ENCODE data around the gene NTRK3.

NTRK3 gene

GRCh38 chr15:88121968-88122530 is 134.5 kb downstream of the NTRK3 start:
- TF ChIP-seq GATA3 (IDR thresholded peaks at IDR 0.05; ENCODE audit: low read depth, low read length) (no peak), GATA2 (IDR thresholded peaks at IDR 0.05; ENCODE audit: low read depth, low read length) (no peak)

DNA sequence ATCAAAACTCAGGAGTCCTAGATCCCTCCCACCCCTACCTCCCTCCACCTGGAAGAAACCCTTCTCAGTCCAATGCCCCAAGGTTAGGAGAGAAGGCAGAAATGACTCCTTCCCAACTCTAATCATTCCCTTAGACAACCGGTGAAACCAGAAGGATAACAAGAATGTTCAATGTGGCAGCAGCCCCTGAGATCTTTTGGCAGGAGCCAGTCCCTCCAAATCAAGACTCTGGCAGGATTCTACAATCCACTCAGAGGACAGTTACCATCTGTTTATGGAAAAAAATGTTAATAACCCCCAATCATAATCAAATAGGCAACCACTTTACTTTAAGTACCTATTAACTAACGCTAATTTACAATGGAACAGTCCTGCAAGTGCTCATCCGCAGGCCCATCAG is 136.5 kb downstream of the NTRK3 start:
- no peak for TF ChIP-seq GATA3 (IDR thresholded peaks at IDR 0.05; ENCODE audit: low read depth, low read length)
- TF ChIP-seq GATA2 (IDR thresholded peaks at IDR 0.05; ENCODE audit: low read depth, low read length): no peak

GRCh38 chr15:88118741-88119140 is 137.8 kb downstream of the NTRK3 start:
- no peak for TF ChIP-seq GATA2 (IDR thresholded peaks at IDR 0.05; ENCODE audit: low read depth, low read length)
- no peak for TF ChIP-seq GATA3 (IDR thresholded peaks at IDR 0.05; ENCODE audit: low read depth, low read length)

- TF ChIP-seq GATA2 (IDR thresholded peaks at IDR 0.05; ENCODE audit: low read depth, low read length) (no peak), GATA3 (IDR thresholded peaks at IDR 0.05; ENCODE audit: low read depth, low read length) (no peak)
Measured at GRCh38 chr15:88118035-88118434, 138.5 kb downstream of the NTRK3 start.

- TF ChIP-seq GATA3 (IDR thresholded peaks at IDR 0.05; ENCODE audit: low read depth, low read length): no peak
- TF ChIP-seq GATA2 (IDR thresholded peaks at IDR 0.05; ENCODE audit: low read depth, low read length): no peak
Measured at GRCh38 chr15:88115486-88116152, 140.9 kb downstream of the NTRK3 start.

- no peak for TF ChIP-seq GATA3 (IDR thresholded peaks at IDR 0.05; ENCODE audit: low read depth, low read length)
- TF ChIP-seq GATA2 (IDR thresholded peaks at IDR 0.05; ENCODE audit: low read depth, low read length): no peak
Measured at GRCh38 chr15:88113613-88114308, 142.8 kb downstream of the NTRK3 start.

GRCh38 chr15:88108991-88109390 is 147.5 kb downstream of the NTRK3 start:
- TF ChIP-seq GATA2 (IDR thresholded peaks at IDR 0.05; ENCODE audit: low read depth, low read length): no peak

- no peak for TF ChIP-seq GATA2 (IDR thresholded peaks at IDR 0.05; ENCODE audit: low read depth, low read length)
- no peak for TF ChIP-seq GATA3 (IDR thresholded peaks at IDR 0.05; ENCODE audit: low read depth, low read length)
Measured at GRCh38 chr15:88108477-88108876, 148.1 kb downstream of the NTRK3 start.

DNA sequence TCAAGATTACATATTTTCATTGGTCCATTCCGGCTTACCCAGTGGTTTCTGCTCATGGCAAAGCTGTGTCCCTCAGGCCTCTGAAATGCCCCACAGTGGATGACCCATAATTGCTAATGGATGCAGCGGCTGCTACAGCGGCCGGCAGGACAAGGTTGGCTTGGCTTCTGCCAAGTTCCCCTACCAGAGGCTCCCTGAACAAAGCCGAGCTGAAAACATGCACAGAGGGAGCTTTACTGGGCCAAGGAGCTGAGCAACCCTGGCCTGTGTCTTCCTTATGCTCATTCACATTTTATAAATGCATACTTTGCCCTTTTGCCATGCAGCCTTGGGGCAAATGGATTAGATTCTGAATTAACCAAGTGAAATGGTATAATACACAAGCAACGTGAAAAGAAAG is 150.5 kb downstream of the NTRK3 start:
- TF ChIP-seq GATA2 (IDR thresholded peaks at IDR 0.05; ENCODE audit: low read depth, low read length) (no peak), GATA3 (IDR thresholded peaks at IDR 0.05; ENCODE audit: low read depth, low read length) (no peak)

- no peak for TF ChIP-seq GATA2 (IDR thresholded peaks at IDR 0.05; ENCODE audit: low read depth, low read length)
- no peak for TF ChIP-seq GATA3 (IDR thresholded peaks at IDR 0.05; ENCODE audit: low read depth, low read length)
Measured at GRCh38 chr15:88104357-88104756, 152.2 kb downstream of the NTRK3 start.

- TF ChIP-seq GATA2 (IDR thresholded peaks at IDR 0.05; ENCODE audit: low read depth, low read length) (no peak), GATA3 (IDR thresholded peaks at IDR 0.05; ENCODE audit: low read depth, low read length) (no peak)
Measured at GRCh38 chr15:88100181-88100580, 156.4 kb downstream of the NTRK3 start.

DNA sequence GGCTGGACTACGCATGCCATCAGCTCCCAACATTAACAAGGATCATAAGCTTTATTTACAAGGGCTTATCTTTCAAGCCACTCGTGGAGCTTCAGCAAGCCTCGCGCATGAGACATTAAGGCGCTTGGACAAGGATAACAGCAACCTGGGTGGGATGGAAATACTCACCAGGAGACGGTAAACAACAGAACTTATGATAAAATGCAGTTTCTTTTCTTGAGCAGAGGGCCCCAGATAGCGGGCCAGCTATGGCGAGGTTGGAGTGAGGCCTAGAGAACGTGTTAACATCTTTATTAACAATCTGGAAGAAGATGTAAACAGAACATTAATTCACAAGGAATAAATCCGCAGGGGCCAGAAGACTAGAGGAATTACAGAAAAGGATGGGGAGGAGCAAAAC is 158.2 kb downstream of the NTRK3 start:
- TF ChIP-seq GATA2 (IDR thresholded peaks at IDR 0.05; ENCODE audit: low read depth, low read length) (no peak), GATA3 (IDR thresholded peaks at IDR 0.05; ENCODE audit: low read depth, low read length) (no peak)

- TF ChIP-seq GATA3 (IDR thresholded peaks at IDR 0.05; ENCODE audit: low read depth, low read length): no peak
- no peak for TF ChIP-seq GATA2 (IDR thresholded peaks at IDR 0.05; ENCODE audit: low read depth, low read length)
Measured at GRCh38 chr15:88091444-88092016, 165.0 kb downstream of the NTRK3 start.

GRCh38 chr15:88090481-88091011 is 166.0 kb downstream of the NTRK3 start:
- no peak for TF ChIP-seq GATA2 (IDR thresholded peaks at IDR 0.05; ENCODE audit: low read depth, low read length)
- TF ChIP-seq GATA3 (IDR thresholded peaks at IDR 0.05; ENCODE audit: low read depth, low read length): no peak

Data from SH-SY5Y (cell line).